Adrenal gland (tissue), 12 donors: ENCODE results near the gene MUSTN1. TPM values are rescaled to one million over a fixed set of nuclear protein-coding genes. Genes with fewer than 3 reads are reported as not detected.
A peak's percentile ranks its signal among the peaks of the same experiment; 100 is the strongest.

Experiments
- DNase-seq, 7 donors: peaks; one replicate each; pipeline ENCODE4 v3.0.0-alpha.2; 2019 to 2020
- H3K27ac ChIP-seq, 5 donors: fragments of 200-600 bp; sonication (generic) in 4 of 5; 1 replicate in 3 of 5; 2 replicates in 2 of 5; pipeline versions ENCODE4 v1.5.1 to v1.8.0; 2016 to 2020; ENCODE audit warnings: mild to moderate bottlenecking in 1 of 5
- H3K27me3 ChIP-seq: fragments of 200-600 bp; 2 replicates; pipeline ENCODE4 v1.8.0; 2021
- H3K36me3 ChIP-seq, 2 donors: fragments of 200-600 bp; replicated peaks in 1 of 2; 1 replicate in 1 of 2; 2 replicates in 1 of 2; pipeline versions ENCODE4 v1.5.1 to v1.8.0; 2018 to 2022
- H3K4me1 ChIP-seq, 2 donors: fragments of 200-600 bp; replicated peaks in 1 of 2; 1 replicate in 1 of 2; 2 replicates in 1 of 2; pipeline versions ENCODE4 v1.5.1 to v1.8.0; 2018 to 2021
- H3K4me3 ChIP-seq, 4 donors: fragments of 200-600 bp; sonication (generic) in 3 of 4; one replicate each; pipeline ENCODE4 v1.5.1; 2016 to 2018
- H3K9me3 ChIP-seq, 3 donors: fragments of 200-600 bp; sonication (generic) in 1 of 3; replicated peaks in 1 of 3; 1 replicate in 2 of 3; 2 replicates in 1 of 3; pipeline versions ENCODE4 v1.5.1 to v1.8.0; 2016 to 2021
- CTCF ChIP-seq, 6 experiments: fragments of 450-650 bp in 4 of 6; fragments of 200-600 bp in 2 of 6; sonication (generic) in 1 of 6; IDR thresholded peaks; 1 replicate in 5 of 6; 2 replicates in 1 of 6; pipeline versions ENCODE4 v1.5.1 to v1.8.0; 2016 to 2021; ENCODE audit warnings: antibody characterized with exemption in 6 of 6, mild to moderate bottlenecking in 2 of 6, moderate library complexity in 1 of 6
- POLR2A ChIP-seq, 2 donors: fragments of 450-650 bp; IDR thresholded peaks; one replicate each; pipeline ENCODE4 v1.6.1; 2017; ENCODE audit warnings: antibody characterized with exemption in 2 of 2, mild to moderate bottlenecking in 2 of 2, moderate library complexity in 1 of 2
- WGBS, 4 donors: extraction: QIAGEN DNeasy Blood & Tissue Kit in 2 of 4; methylation state at CpG; one replicate each; pipeline versions ENCODE4 v1.1.5 to v1.1.7; 2013 to 2017; 5-methylcytosine and 5-hydroxymethylcytosine counted together
- intact Hi-C, 2 donors: fragments of 100-400 bp; cut with DNase I; formaldehyde crosslinking; loops; one replicate each; pipeline versions ENCODE4 v1.14.1 to v1.15.0; 2022 to 2023
- polyA plus RNA-seq, 3 donors: library from polyadenylated mRNA; stranded (reverse); fragments of 200-250 nt in 2 of 3; fragments of 350-450 nt in 1 of 3; fragmentation: Illumina TruSeq in 1 of 3; extraction: RNeasy Lipid Tissue Mini Kit (QIAGEN cat#74804) in 1 of 3; gene quantifications; one replicate each; pipeline ENCODE4 v1.2.3, GENCODE V29; 2013 to 2014
- total RNA-seq, 9 donors: library from RNA; depleted of rRNA in 4 of 9; stranded (reverse); fragments of >200 nt in 4 of 9; fragments of 120-200 nt in 1 of 9; fragmentation: NEBNext Ultra II Directional in 1 of 9; extraction: Animal tissue kit (Norgen Biotek cat#: 25700) in 1 of 9; gene quantifications; one replicate each; pipeline versions ENCODE4 v1.1.0 to v1.2.4, GENCODE V29; 2013 to 2023
- donor health status: healthy with polysubstance abuse.
- donor health status: Bipolar disorder and iron deficiency.
- donor health status: DM: yes; HTN: yes; CAD: no.
- donor health status: DM: no; HTN: no; CAD: no.
- donor health status: DM: no; HTN: no; CAD: no.
- donor health status: DM: yes; HTN: yes; CAD: no.

Gene MUSTN1
- total and polyA plus RNA-seq, 12 donors, result 0.50 to 128 (median 2.2) TPM; not detected in 4

GRCh38 chr3:52796411-52796810 lies 38.4 kb downstream of the MUSTN1 start:
- H3K27ac ChIP-seq, result no peak overlapping the region
- intact Hi-C loops, result no loop called here
- TF ChIP-seq POLR2A (IDR thresholded peaks at IDR 0.05) (no peak), CTCF (IDR thresholded peaks at IDR 0.05) (no peak)
- WGBS, 4 donors, result 74 to 97% (median 92%) methylated on average over 5 to 9 of the region's 9 CpGs
- DNase-seq, result no peak
- H3K36me3 ChIP-seq, result no peaks in the 10 kb centered on the region
- H3K4me1 ChIP-seq, result no peaks in the 10 kb centered on the region
- H3K9me3 ChIP-seq, result no peaks in the 10 kb centered on the region
- no peaks in the 10 kb centered on the region for H3K27me3 ChIP-seq
- no peak overlapping the region for H3K4me3 ChIP-seq

GRCh38 chr3:52795298-52795900 lies 39.4 kb downstream of the MUSTN1 start:
- intact Hi-C loops, result no loop called here
- TF ChIP-seq POLR2A (IDR thresholded peaks at IDR 0.05), result no peak
- TF ChIP-seq CTCF (IDR thresholded peaks at IDR 0.05), result no peak
- no peaks in the 10 kb centered on the region for H3K4me1 ChIP-seq
- no peaks in the 10 kb centered on the region for H3K36me3 ChIP-seq
- DNase-seq, result no peak
- H3K4me3 ChIP-seq, result no peak overlapping the region
- H3K27me3 ChIP-seq, result no peaks in the 10 kb centered on the region
- peak overlapping the region in 1 of 5 donors; percentile 23 for H3K27ac ChIP-seq
- WGBS, 4 donors, result 55 to 61% (median 58%) methylated on average over 7 to 9 of the region's 9 CpGs
- no peaks in the 10 kb centered on the region for H3K9me3 ChIP-seq

GRCh38 chr3:52794612-52795099 lies 40.2 kb downstream of the MUSTN1 start, which contains the start of gene ITIH3:
ITIH3 (plus strand) TSS chr3:52794796; CDS start chr3:52794804, 8 bp downstream.
- no peak for TF ChIP-seq POLR2A (IDR thresholded peaks at IDR 0.05)
- no peak for TF ChIP-seq CTCF (IDR thresholded peaks at IDR 0.05)
- peak in 2 of 7 donors; percentile 27 to 43 for DNase-seq
- Histone ChIP-seq H3K36me3 (no peaks in the 10 kb centered on the region), H3K4me1 (no peaks in the 10 kb centered on the region), H3K9me3 (no peaks in the 10 kb centered on the region), H3K27me3 (no peaks in the 10 kb centered on the region), H3K27ac (peak within 1 kb of the TSS in 1 of 5 donors; percentile 72), H3K4me3 (no peak within 1 kb of the TSS)
- 71 to 77% (median 76%) methylated on average over 6 to 10 of the region's 10 CpGs for WGBS, 4 donors
- intact Hi-C loops, result no loop called here

- Histone ChIP-seq H3K27ac (peak overlapping the region in 1 of 5 donors; percentile 72), H3K4me3 (no peak overlapping the region), H3K36me3 (no peaks in the 10 kb centered on the region), H3K27me3 (no peaks in the 10 kb centered on the region), H3K9me3 (no peaks in the 10 kb centered on the region), H3K4me1 (no peaks in the 10 kb centered on the region)
- TF ChIP-seq CTCF (IDR thresholded peaks at IDR 0.05), result no peak
- TF ChIP-seq POLR2A (IDR thresholded peaks at IDR 0.05), result no peak
- no peak for DNase-seq
- WGBS, 4 donors, result 76 to 82% (median 78%) methylated on average over 9 of the region's 9 CpGs
- intact Hi-C loops, result no loop called here
Observed at GRCh38 chr3:52793702-52794611, 40.9 kb downstream of the MUSTN1 start.
